Measurements from ENCODE around the gene RBPJ.
"Not testable (repeated sequence)": the region's sequence is repeated elsewhere in the genome, so short reads cannot be mapped to it uniquely, and the experiment has no call there.

The RBPJ gene

GRCh38 chr4:26377328-26378311 lies 56.8 kb downstream of the RBPJ start:
- no peak for FAIRE-seq

GRCh38 chr4:26379837-26380236 lies 59.0 kb downstream of the RBPJ start:
- peak; percentile 44 for FAIRE-seq

GRCh38 chr4:26380740-26381139 lies 59.9 kb downstream of the RBPJ start:
- no peak for FAIRE-seq

- FAIRE-seq: no peak
Measured at GRCh38 chr4:26384380-26385057, 63.7 kb downstream of the RBPJ start.

- FAIRE-seq: no peak
Measured at GRCh38 chr4:26385690-26386089, 64.9 kb downstream of the RBPJ start.

- no peak for FAIRE-seq
Measured at GRCh38 chr4:26386386-26386785, 65.6 kb downstream of the RBPJ start.

- FAIRE-seq: no peak
Measured at GRCh38 chr4:26388671-26389070, 67.9 kb downstream of the RBPJ start.

- FAIRE-seq: no peak
Measured at GRCh38 chr4:26397086-26397485, 76.3 kb downstream of the RBPJ start.

- FAIRE-seq: no peak
Measured at GRCh38 chr4:26400132-26400531, 79.3 kb downstream of the RBPJ start.

GRCh38 chr4:26402017-26402416 lies 81.2 kb downstream of the RBPJ start:
- FAIRE-seq: not testable (repeated sequence)

GRCh38 chr4:26402458-26402857 lies 81.6 kb downstream of the RBPJ start:
- FAIRE-seq: no peak

- FAIRE-seq: no peak
Measured at GRCh38 chr4:26404743-26405206, 84.0 kb downstream of the RBPJ start.

- FAIRE-seq: no peak
Measured at GRCh38 chr4:26406346-26406975, 85.6 kb downstream of the RBPJ start.

- no peak for FAIRE-seq
Measured at GRCh38 chr4:26407476-26407875, 86.7 kb downstream of the RBPJ start.

GRCh38 chr4:26410385-26411293 lies 89.8 kb downstream of the RBPJ start:
- FAIRE-seq: peak; percentile 98

GRCh38 chr4:26412381-26413372 lies 91.9 kb downstream of the RBPJ start:
- FAIRE-seq: no peak

GRCh38 chr4:26413582-26413981 lies 92.8 kb downstream of the RBPJ start:
- no peak for FAIRE-seq

- FAIRE-seq: no peak
Measured at GRCh38 chr4:26418107-26418506, 97.3 kb downstream of the RBPJ start.

- FAIRE-seq: no peak
Measured at GRCh38 chr4:26418850-26419249, 98.0 kb downstream of the RBPJ start.

- no peak for FAIRE-seq
Measured at GRCh38 chr4:26420438-26420837, 99.6 kb downstream of the RBPJ start.

- no peak for FAIRE-seq
Measured at GRCh38 chr4:26420913-26421312, 100.1 kb downstream of the RBPJ start.

Measured in A204.1 (cell line).